GM18502 (cell line): ENCODE measurements around the gene SCFD2.
"Not testable (repeated sequence)": the region's sequence is repeated elsewhere in the genome, so short reads cannot be mapped to it uniquely, and the experiment has no call there.

ENCODE experiments used
- ATAC-seq: cut with Tn5 transposase; IDR thresholded peaks from one replicate; pipeline ENCODE4 v1.9.1; 2021; ENCODE audit warnings: mild to moderate bottlenecking; ENCODE audit not compliant: unreplicated experiment, poor library complexity

SCFD2 gene

GRCh38 chr4:53365486-53366300 lies at the start of gene SCFD2:
Gene SCFD2 (minus strand): TSS chr4:53366061.
- peak; percentile 99 for ATAC-seq

- not testable (repeated sequence) for ATAC-seq
Measured at GRCh38 chr4:53409479-53409878, 43.6 kb upstream of the SCFD2 start.

- ATAC-seq = no peak
Measured at GRCh38 chr4:53380221-53380620, 14.4 kb upstream of the SCFD2 start.

- ATAC-seq = no peak
Measured at GRCh38 chr4:53378171-53378482, 12.3 kb upstream of the SCFD2 start.

GRCh38 chr4:53377319-53378170 lies 11.7 kb upstream of the SCFD2 start, which contains the start of gene FIP1L1:
Gene FIP1L1 (plus strand): TSS chr4:53377641. CDS start chr4:53377839, 198 bp downstream.
- ATAC-seq = peak; percentile 90

GRCh38 chr4:53376900-53377299 lies 11.0 kb upstream of the SCFD2 start:
- no peak for ATAC-seq

- ATAC-seq = no peak
Measured at GRCh38 chr4:53374777-53375258, 9.0 kb upstream of the SCFD2 start.

GRCh38 chr4:53371843-53372521 lies 6.1 kb upstream of the SCFD2 start:
- ATAC-seq = no peak

GRCh38 chr4:53371049-53371448 lies 5.2 kb upstream of the SCFD2 start:
- no peak for ATAC-seq

- no peak for ATAC-seq
Measured at GRCh38 chr4:53367721-53368120, 1.9 kb upstream of the SCFD2 start.

GRCh38 chr4:53366301-53366716 lies 448 bp upstream of the SCFD2 start:
- peak; percentile 6 for ATAC-seq

- peak; percentile 17 for ATAC-seq
Measured at GRCh38 chr4:53365121-53365485, 758 bp downstream of the SCFD2 start.

GRCh38 chr4:53364624-53365023 lies 1.2 kb downstream of the SCFD2 start:
- no peak for ATAC-seq

- ATAC-seq = no peak
Measured at GRCh38 chr4:53362093-53362492, 3.8 kb downstream of the SCFD2 start.

GRCh38 chr4:53361451-53361850 lies 4.4 kb downstream of the SCFD2 start:
- no peak for ATAC-seq

- no peak for ATAC-seq
Measured at GRCh38 chr4:53355930-53356521, 9.8 kb downstream of the SCFD2 start.

GRCh38 chr4:53354012-53354722 lies 11.7 kb downstream of the SCFD2 start:
- ATAC-seq = no peak

- no peak for ATAC-seq
Measured at GRCh38 chr4:53349091-53349491, 16.8 kb downstream of the SCFD2 start.

GRCh38 chr4:53348046-53348445 lies 17.8 kb downstream of the SCFD2 start:
- no peak for ATAC-seq
